ENCODE data around the gene KLK11.

- TF ChIP-seq POLR2AphosphoS5 (IDR thresholded peaks at IDR 0.05; ENCODE audit: low read depth, low read length) (no peak), RAD21 (IDR thresholded peaks at IDR 0.05 in 1 of 2, conservative IDR thresholded peaks at IDR 0.05 in 1 of 2; ENCODE audit: low read depth in 2 of 2, low read length in 2 of 2) (no peak), CEBPB (IDR thresholded peaks at IDR 0.05; ENCODE audit: low read depth, low read length) (no peak), KDM1A (IDR thresholded peaks at IDR 0.05; ENCODE audit: borderline replicate concordance, low read length) (peak; percentile 77; the same call in 1 of the 2 replicates), E2F6 (IDR thresholded peaks at IDR 0.05) (no peak), EZH2 (IDR thresholded peaks at IDR 0.05; ENCODE audit: low read depth, low read length, severe bottlenecking) (no peak), TCF12 (IDR thresholded peaks at IDR 0.05; ENCODE audit: low read depth, low read length) (no peak), JUN (IDR thresholded peaks at IDR 0.05; ENCODE audit: low read depth, low read length) (no peak), POLR2A (IDR thresholded peaks at IDR 0.05; ENCODE audit: control extremely low read depth in 1 of 2, low read depth in 2 of 2, low read length in 2 of 2) (no peak), TBP (IDR thresholded peaks at IDR 0.05; ENCODE audit: low read depth, low read length) (no peak)
- TF ChIP-seq, protein P1, sequence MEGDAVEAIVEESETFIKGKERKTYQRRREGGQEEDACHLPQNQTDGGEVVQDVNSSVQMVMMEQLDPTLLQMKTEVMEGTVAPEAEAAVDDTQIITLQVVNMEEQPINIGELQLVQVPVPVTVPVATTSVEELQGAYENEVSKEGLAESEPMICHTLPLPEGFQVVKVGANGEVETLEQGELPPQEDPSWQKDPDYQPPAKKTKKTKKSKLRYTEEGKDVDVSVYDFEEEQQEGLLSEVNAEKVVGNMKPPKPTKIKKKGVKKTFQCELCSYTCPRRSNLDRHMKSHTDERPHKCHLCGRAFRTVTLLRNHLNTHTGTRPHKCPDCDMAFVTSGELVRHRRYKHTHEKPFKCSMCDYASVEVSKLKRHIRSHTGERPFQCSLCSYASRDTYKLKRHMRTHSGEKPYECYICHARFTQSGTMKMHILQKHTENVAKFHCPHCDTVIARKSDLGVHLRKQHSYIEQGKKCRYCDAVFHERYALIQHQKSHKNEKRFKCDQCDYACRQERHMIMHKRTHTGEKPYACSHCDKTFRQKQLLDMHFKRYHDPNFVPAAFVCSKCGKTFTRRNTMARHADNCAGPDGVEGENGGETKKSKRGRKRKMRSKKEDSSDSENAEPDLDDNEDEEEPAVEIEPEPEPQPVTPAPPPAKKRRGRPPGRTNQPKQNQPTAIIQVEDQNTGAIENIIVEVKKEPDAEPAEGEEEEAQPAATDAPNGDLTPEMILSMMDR (IDR thresholded peaks at IDR 0.05; ENCODE audit: control extremely low read depth in 1 of 3, insufficient read depth in 1 of 3, low read depth in 1 of 3, low read length in 3 of 3): no peak
- TF ChIP-seq, protein P2, sequence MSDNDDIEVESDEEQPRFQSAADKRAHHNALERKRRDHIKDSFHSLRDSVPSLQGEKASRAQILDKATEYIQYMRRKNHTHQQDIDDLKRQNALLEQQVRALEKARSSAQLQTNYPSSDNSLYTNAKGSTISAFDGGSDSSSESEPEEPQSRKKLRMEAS (IDR thresholded peaks at IDR 0.05): peak; percentile 57
Measured at GRCh38 chr19:51064534-51065220, 38.3 kb upstream of the KLK11 start, which contains the start of gene KLK13.

Measured in H1 (cell line).